ENCODE data around the gene MLXIP.

DNA sequence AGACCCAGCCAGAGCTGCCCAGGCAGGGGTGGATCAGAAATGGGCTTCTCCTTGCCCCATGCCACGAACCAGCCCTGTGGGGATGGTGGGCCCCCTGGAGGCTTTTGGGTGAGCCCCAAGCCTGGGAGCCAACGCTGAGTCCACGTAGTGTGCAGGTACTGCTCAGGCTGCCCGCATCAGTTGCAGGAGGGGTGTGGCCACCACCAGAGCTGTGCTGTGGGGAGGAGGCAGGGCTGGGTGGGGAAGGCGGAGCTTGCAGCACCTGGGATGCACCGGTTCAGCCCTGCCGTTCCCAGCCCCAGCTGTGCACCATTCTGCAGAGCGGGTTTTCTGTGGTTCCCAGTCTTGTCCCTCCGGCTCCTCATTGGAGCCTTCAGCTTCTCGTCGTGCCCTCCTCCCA, 59.1 kb downstream of the MLXIP start:
- TF ChIP-seq EZH2phosphoT487 (IDR thresholded peaks at IDR 0.05; ENCODE audit: borderline replicate concordance, low read depth, low read length) = no peak
- TF ChIP-seq, protein P1, sequence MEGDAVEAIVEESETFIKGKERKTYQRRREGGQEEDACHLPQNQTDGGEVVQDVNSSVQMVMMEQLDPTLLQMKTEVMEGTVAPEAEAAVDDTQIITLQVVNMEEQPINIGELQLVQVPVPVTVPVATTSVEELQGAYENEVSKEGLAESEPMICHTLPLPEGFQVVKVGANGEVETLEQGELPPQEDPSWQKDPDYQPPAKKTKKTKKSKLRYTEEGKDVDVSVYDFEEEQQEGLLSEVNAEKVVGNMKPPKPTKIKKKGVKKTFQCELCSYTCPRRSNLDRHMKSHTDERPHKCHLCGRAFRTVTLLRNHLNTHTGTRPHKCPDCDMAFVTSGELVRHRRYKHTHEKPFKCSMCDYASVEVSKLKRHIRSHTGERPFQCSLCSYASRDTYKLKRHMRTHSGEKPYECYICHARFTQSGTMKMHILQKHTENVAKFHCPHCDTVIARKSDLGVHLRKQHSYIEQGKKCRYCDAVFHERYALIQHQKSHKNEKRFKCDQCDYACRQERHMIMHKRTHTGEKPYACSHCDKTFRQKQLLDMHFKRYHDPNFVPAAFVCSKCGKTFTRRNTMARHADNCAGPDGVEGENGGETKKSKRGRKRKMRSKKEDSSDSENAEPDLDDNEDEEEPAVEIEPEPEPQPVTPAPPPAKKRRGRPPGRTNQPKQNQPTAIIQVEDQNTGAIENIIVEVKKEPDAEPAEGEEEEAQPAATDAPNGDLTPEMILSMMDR (conservative IDR thresholded peaks at IDR 0.05; ENCODE audit: low read length) = no peak

Measured in OCI-LY7 (cell line).